C4-2B (cell line): Measurements from ENCODE around the gene SGIP1.

Source experiments
- ZFX ChIP-seq: fragments of 450-650 bp; IDR thresholded peaks from 2 replicates; pipeline ENCODE4 v1.6.1; 2017
- TF ChIP-seq, protein P1 (sequence below): fragments of 450-650 bp; conservative IDR thresholded peaks from 2 replicates; pipeline ENCODE4 v1.5.1; 2017; ENCODE audit warnings: mild to moderate bottlenecking

DNA sequence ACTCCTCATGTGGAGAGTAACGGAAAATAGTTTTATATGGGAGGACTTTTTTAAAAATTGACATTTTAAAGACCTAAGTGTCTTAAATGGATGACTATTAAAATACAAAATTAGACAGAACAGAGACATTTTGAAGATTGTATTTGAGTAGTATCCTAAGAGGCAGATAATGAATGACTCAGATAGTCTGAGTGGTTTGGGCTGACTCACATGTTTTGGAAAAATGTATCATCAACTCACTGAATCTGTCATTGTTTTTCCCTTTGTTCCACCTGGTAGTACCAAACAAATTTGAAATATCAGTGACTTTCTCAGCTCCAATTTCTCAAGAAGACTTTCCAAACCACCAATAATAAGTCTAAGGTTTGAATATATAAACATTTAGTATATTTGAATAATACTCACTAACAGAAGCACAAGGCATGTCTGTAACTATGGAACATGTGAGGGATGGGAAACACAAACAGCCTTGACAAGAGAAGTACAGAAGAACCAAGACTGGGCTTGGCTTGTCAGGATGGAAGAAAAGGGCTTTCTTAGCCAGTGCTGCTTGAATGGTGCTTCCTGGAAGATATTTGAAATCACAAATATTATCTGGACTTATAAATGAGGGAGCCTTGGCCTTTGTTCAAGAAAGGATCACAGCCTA lies 90.6 kb downstream of the SGIP1 start:
- TF ChIP-seq, protein P1, sequence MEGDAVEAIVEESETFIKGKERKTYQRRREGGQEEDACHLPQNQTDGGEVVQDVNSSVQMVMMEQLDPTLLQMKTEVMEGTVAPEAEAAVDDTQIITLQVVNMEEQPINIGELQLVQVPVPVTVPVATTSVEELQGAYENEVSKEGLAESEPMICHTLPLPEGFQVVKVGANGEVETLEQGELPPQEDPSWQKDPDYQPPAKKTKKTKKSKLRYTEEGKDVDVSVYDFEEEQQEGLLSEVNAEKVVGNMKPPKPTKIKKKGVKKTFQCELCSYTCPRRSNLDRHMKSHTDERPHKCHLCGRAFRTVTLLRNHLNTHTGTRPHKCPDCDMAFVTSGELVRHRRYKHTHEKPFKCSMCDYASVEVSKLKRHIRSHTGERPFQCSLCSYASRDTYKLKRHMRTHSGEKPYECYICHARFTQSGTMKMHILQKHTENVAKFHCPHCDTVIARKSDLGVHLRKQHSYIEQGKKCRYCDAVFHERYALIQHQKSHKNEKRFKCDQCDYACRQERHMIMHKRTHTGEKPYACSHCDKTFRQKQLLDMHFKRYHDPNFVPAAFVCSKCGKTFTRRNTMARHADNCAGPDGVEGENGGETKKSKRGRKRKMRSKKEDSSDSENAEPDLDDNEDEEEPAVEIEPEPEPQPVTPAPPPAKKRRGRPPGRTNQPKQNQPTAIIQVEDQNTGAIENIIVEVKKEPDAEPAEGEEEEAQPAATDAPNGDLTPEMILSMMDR = no peak
- TF ChIP-seq ZFX = no peak
